Choroid plexus epithelial cell (primary cell): Measurements from ENCODE around the gene PNPLA7.

Experiments used
- DNase-seq: peaks from one replicate; pipeline ENCODE4 v3.0.0-alpha.2; 2010; ENCODE audit warnings: low read depth
- H3K4me3 ChIP-seq: 2 replicates; pipeline ENCODE4 v1.5.1; 2011; ENCODE audit warnings: low read depth, mild to moderate bottlenecking, control low read depth, low read length, moderate library complexity
- TF ChIP-seq, protein P1 (sequence below): conservative IDR thresholded peaks from 2 replicates; pipeline ENCODE4 v1.5.1; 2011; ENCODE audit warnings: low read depth, mild to moderate bottlenecking, control low read depth, inconsistent platforms, low read length, moderate library complexity

Gene PNPLA7

DNA sequence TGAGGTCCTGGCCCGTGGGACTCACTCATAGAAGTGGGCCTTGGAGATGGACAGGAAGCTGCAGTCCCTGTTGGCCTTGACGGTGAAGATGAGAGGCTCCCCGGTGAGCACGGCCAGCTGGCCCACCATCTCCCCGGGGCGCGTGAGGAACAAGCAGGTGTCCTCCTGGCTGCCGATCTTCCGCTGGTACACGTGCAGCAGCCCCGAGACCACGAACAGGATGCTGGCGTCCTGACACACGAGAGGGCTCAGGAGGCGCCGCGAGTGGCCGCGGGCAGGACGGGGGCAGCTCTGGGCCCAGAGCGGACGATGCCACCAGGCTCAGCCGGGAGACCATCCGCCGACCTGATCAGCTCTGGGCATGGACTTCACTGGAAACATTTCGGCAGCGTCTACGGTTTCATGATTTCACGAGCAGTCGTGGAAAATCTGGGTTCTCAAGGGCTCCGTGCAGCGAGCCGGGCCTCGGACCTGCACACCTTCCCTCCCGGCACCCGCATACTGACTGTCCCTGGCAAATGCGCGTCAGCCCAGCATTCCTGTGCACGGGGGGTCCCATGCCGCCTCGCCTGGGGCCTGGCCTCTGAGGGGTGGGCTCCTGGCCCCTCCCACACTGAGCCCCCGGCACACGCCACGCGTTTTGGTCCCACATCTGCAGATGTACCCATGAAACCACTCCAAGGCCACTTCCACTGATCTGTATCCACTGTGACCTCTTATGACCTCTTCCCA, 49.4 kb downstream of the PNPLA7 start:
- no peak for DNase-seq
- TF ChIP-seq, protein P1, sequence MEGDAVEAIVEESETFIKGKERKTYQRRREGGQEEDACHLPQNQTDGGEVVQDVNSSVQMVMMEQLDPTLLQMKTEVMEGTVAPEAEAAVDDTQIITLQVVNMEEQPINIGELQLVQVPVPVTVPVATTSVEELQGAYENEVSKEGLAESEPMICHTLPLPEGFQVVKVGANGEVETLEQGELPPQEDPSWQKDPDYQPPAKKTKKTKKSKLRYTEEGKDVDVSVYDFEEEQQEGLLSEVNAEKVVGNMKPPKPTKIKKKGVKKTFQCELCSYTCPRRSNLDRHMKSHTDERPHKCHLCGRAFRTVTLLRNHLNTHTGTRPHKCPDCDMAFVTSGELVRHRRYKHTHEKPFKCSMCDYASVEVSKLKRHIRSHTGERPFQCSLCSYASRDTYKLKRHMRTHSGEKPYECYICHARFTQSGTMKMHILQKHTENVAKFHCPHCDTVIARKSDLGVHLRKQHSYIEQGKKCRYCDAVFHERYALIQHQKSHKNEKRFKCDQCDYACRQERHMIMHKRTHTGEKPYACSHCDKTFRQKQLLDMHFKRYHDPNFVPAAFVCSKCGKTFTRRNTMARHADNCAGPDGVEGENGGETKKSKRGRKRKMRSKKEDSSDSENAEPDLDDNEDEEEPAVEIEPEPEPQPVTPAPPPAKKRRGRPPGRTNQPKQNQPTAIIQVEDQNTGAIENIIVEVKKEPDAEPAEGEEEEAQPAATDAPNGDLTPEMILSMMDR: no peak
- H3K4me3 ChIP-seq: no peak overlapping the region

DNA sequence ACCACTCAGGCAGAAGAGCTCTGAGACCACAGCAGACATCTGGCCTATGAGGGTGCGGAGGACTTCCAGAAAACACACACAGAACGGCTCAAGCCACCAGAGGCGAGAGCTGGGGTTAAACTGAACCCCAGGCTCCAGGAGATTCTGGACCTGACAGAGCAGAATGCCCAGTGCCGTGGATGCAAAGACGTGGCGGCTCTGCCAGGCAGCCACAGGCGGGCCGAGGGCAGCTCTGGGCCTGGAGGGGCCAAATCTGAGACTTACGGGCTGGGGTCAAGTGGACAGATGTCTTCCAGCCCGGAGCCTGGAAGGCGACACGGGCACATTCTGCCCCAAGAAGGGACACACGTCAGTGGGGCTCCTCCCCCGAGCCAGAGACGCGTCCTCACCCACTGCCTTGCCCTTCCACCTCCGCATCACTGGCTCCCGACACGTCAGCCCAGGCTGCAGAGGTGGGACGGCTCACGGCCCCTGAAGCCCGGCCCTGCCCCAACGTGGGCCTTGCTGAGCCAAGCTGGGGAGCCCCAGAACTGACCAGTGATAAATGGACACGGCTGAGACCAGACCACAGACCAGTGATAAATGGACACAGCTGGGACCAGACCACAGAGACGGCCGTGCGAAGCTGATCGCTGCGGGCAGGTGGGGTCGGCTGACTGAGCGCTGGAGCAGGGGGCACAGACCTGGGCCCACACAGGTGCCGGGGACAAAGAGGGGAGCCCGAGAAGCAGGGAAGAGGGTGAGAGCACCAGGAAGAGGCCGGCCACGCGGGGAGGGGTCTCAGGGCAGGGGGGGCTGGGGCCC, 50.1 kb downstream of the PNPLA7 start:
- DNase-seq: no peak
- H3K4me3 ChIP-seq: no peak overlapping the region
- TF ChIP-seq, protein P1: no peak

- TF ChIP-seq, protein P1: no peak
- no peak overlapping the region for H3K4me3 ChIP-seq
- no peak for DNase-seq
These were observed 50.8 kb downstream of the PNPLA7 start for GRCh38 chr9:137499416-137499815.

DNA sequence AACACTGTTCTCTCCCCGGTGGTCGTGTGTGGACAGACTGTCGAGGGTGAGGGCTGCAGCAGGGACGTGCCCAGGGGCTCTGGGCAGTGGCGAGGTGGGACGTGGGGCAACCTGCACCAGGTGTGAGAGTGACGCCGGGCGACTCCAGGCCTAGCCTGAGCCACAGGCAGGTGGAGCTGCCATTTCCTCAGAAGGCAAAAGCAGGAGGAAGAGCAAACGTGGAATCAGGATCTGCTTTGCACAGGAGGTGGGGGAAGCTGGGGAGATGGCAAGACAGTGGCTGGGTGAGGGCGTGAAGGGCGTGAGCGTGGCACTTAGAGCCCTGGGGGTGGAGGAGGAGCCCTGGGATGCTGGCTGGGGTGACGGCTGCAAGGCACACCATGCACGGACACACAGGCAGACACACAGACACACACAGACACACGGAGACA, 51.5 kb downstream of the PNPLA7 start:
- no peak for DNase-seq
- TF ChIP-seq, protein P1: no peak
- no peak overlapping the region for H3K4me3 ChIP-seq

GRCh38 chr9:137497921-137498719, 52.1 kb downstream of the PNPLA7 start:
- H3K4me3 ChIP-seq: no peak overlapping the region
- no peak for DNase-seq
- TF ChIP-seq, protein P1: no peak

- TF ChIP-seq, protein P1: no peak
- no peak overlapping the region for H3K4me3 ChIP-seq
These were observed 53.4 kb downstream of the PNPLA7 start for GRCh38 chr9:137496601-137497375.

More at GRCh38 chr9:137496601-137497375, 53.4 kb downstream of the PNPLA7 start:
- DNase-seq: no peak
